HG03439 (cell line): ENCODE data around the gene MARVELD1.
"Not testable (repeated sequence)": the region's sequence is repeated elsewhere in the genome, so short reads cannot be mapped to it uniquely, and the experiment has no call there.

Source experiments
- ATAC-seq: cut with Tn5 transposase; IDR thresholded peaks from one replicate; pipeline ENCODE4 v1.9.1; 2021; ENCODE audit warnings: mild to moderate bottlenecking, moderate library complexity; ENCODE audit not compliant: unreplicated experiment

The MARVELD1 gene

GRCh38 chr10:97689559-97690020 lies 23.9 kb upstream of the MARVELD1 start:
- no peak for ATAC-seq

GRCh38 chr10:97690133-97690532 lies 23.4 kb upstream of the MARVELD1 start:
- ATAC-seq = no peak

GRCh38 chr10:97698072-97698655 lies 15.4 kb upstream of the MARVELD1 start:
- not testable (repeated sequence) for ATAC-seq

GRCh38 chr10:97701438-97702069 lies 12.0 kb upstream of the MARVELD1 start:
- ATAC-seq = peak; percentile 63

GRCh38 chr10:97703398-97704067 lies 10.0 kb upstream of the MARVELD1 start:
- no peak for ATAC-seq

- no peak for ATAC-seq
Observed at GRCh38 chr10:97704341-97704740, 9.2 kb upstream of the MARVELD1 start.

GRCh38 chr10:97705006-97705670 lies 8.4 kb upstream of the MARVELD1 start:
- no peak for ATAC-seq

- no peak for ATAC-seq
Observed at GRCh38 chr10:97707134-97707861, 6.2 kb upstream of the MARVELD1 start.

GRCh38 chr10:97708167-97708566 lies 5.4 kb upstream of the MARVELD1 start:
- no peak for ATAC-seq

- no peak for ATAC-seq
Observed at GRCh38 chr10:97708976-97709946, 4.3 kb upstream of the MARVELD1 start.

GRCh38 chr10:97711640-97712572 lies 1.6 kb upstream of the MARVELD1 start:
- ATAC-seq = no peak

GRCh38 chr10:97713826-97714400 lies 383 bp downstream of the MARVELD1 start:
- ATAC-seq = peak; percentile 77

GRCh38 chr10:97714401-97715258 lies 1.1 kb downstream of the MARVELD1 start:
- ATAC-seq = peak; percentile 36

GRCh38 chr10:97715259-97715874 lies 1.8 kb downstream of the MARVELD1 start:
- ATAC-seq = no peak

- no peak for ATAC-seq
Observed at GRCh38 chr10:97717627-97718026, 4.1 kb downstream of the MARVELD1 start.

GRCh38 chr10:97718178-97718577 lies 4.6 kb downstream of the MARVELD1 start:
- ATAC-seq = no peak

- no peak for ATAC-seq
Observed at GRCh38 chr10:97718659-97719142, 5.2 kb downstream of the MARVELD1 start.
